WTC11 (cell line): ENCODE results near the gene ALG11. TPM values are rescaled to one million over a fixed set of nuclear protein-coding genes. Genes with fewer than 3 reads are reported as not detected.

Experiments
- ATAC-seq: fragments of 200-7000 bp; cut with Tn5 transposase; 2 replicates; pipeline ENCODE4 v1.10.0; 2021; ENCODE audit warnings: mild to moderate bottlenecking, moderate library complexity
- CTCF ChIA-PET: fragments of 300-600 bp; sonication (Branson Sonifier 250); formaldehyde crosslinking; loops from one replicate; lab custom pipeline; 2021; ENCODE audit warnings: antibody characterized with exemption; lab: Charles Lee
- POLR2A ChIA-PET: fragments of 350-600 bp; sonication (Branson Sonifier 250); formaldehyde crosslinking; loops from one replicate; lab custom pipeline; 2021; ENCODE audit warnings: antibody characterized with exemption; lab: Charles Lee
- DNase-seq: peaks from one replicate; pipeline ENCODE4 v3.0.0; 2021; ENCODE audit warnings: low spot score
- H3K27ac Mint-ChIP-seq: 2 replicates; pipeline ENCODE4 v1.8.0; 2021; ENCODE audit warnings: mixed read lengths
- H3K27me3 Mint-ChIP-seq: 2 replicates; pipeline ENCODE4 v1.8.0; 2021; ENCODE audit warnings: low read depth, mild to moderate bottlenecking, moderate library complexity, mixed read lengths
- H3K36me3 Mint-ChIP-seq: 2 replicates; pipeline ENCODE4 v1.8.0; 2021; ENCODE audit warnings: mixed read lengths
- H3K4me1 Mint-ChIP-seq: 2 replicates; pipeline ENCODE4 v1.8.0; 2022; ENCODE audit warnings: mixed read lengths
- H3K4me3 Mint-ChIP-seq: 2 replicates; pipeline ENCODE4 v1.8.0; 2021; ENCODE audit warnings: mild to moderate bottlenecking, moderate library complexity, mixed read lengths
- H3K9me3 Mint-ChIP-seq: 2 replicates; pipeline ENCODE4 v1.8.0; 2021; ENCODE audit warnings: mixed read lengths
- CBFB ChIP-seq: sonication (generic); formaldehyde crosslinking; IDR thresholded peaks from 2 replicates; pipeline ENCODE4 v1.8.1; 2022; ENCODE audit warnings: mild to moderate bottlenecking, low read depth, missing genetic modification reagents
- CREB1 ChIP-seq: sonication (generic); formaldehyde crosslinking; IDR thresholded peaks from 2 replicates; pipeline ENCODE4 v1.8.0; 2023; ENCODE audit warnings: mild to moderate bottlenecking, missing genetic modification reagents
- CREM ChIP-seq: sonication (generic); formaldehyde crosslinking; IDR thresholded peaks from 2 replicates; pipeline ENCODE4 v1.8.1; 2022; ENCODE audit warnings: mild to moderate bottlenecking, missing genetic modification reagents, moderate library complexity
- FOXP1 ChIP-seq: sonication (generic); formaldehyde crosslinking; IDR thresholded peaks from 2 replicates; pipeline ENCODE4 v1.8.0; 2022; ENCODE audit warnings: missing genetic modification reagents, mild to moderate bottlenecking, moderate library complexity, borderline replicate concordance
- NR1H2 ChIP-seq: sonication (generic); formaldehyde crosslinking; IDR thresholded peaks from 2 replicates; pipeline ENCODE4 v1.9.0; 2021; ENCODE audit warnings: mild to moderate bottlenecking, moderate library complexity, missing genetic modification reagents
- NR2C2 ChIP-seq: sonication (generic); formaldehyde crosslinking; IDR thresholded peaks from 2 replicates; pipeline ENCODE4 v1.8.0; 2022; ENCODE audit warnings: mild to moderate bottlenecking, missing genetic modification reagents
- RORB ChIP-seq: fragments of 250-450 bp; sonication (Bioruptor Pico); IDR thresholded peaks from 2 replicates; pipeline ENCODE4 v1.9.0; 2021; ENCODE audit warnings: mild to moderate bottlenecking
- SMAD4 ChIP-seq: sonication (generic); formaldehyde crosslinking; IDR thresholded peaks from 2 replicates; pipeline ENCODE4 v1.8.0; 2022; ENCODE audit warnings: mild to moderate bottlenecking, missing genetic modification reagents
- total RNA-seq: library from RNA; stranded (reverse); gene quantifications from 3 replicates; pipeline ENCODE4 v1.2.3, GENCODE V29; 2021
- TF ChIP-seq, protein P1 (sequence below): sonication (generic); formaldehyde crosslinking; IDR thresholded peaks from 2 replicates; pipeline ENCODE4 v1.8.0; 2023; ENCODE audit warnings: missing genetic modification reagents, mild to moderate bottlenecking, borderline replicate concordance
- TF ChIP-seq, protein P2 (sequence below): fragments of 250-450 bp; sonication (Bioruptor Pico); IDR thresholded peaks from 2 replicates; pipeline ENCODE4 v1.8.0; 2021; ENCODE audit warnings: mild to moderate bottlenecking
- TF ChIP-seq, protein P3 (sequence below): fragments of 250-450 bp; sonication (Bioruptor Pico); conservative IDR thresholded peaks from 2 replicates; pipeline ENCODE4 v1.9.0; 2021; ENCODE audit warnings: mild to moderate bottlenecking
- TF ChIP-seq, protein P4 (sequence below): fragments of 250-450 bp; sonication (Bioruptor Pico); IDR thresholded peaks from 2 replicates; pipeline ENCODE4 v1.9.0; 2021; ENCODE audit warnings: mild to moderate bottlenecking, borderline replicate concordance
- TF ChIP-seq, protein P5 (sequence below): sonication (generic); formaldehyde crosslinking; IDR thresholded peaks from 2 replicates; pipeline ENCODE4 v1.8.1; 2022; ENCODE audit warnings: low read depth, missing genetic modification reagents, borderline replicate concordance

Gene ALG11
- total RNA-seq, 1 experiment from 2014 or later, result 40.6 TPM

DNA sequence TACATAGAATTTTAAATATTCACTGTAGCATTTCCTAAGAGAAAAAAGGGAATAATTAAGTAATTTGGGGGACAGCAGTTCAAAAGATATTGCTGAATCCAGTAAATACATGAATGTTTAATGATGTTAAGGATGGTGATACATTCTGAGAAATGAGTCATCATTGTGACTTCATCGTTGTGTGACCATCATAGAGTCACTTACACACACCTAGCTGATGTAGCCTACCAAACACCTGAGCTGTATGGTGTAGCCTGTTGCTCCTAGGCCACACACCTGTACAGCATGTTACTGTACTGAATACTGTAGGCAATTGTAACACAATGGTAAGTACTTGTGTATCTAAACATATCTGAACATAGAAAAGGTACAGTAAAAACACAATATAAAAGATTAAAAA, 35.8 kb upstream of the ALG11 start (continued):
- TF ChIP-seq CBFB, result no peak

DNA sequence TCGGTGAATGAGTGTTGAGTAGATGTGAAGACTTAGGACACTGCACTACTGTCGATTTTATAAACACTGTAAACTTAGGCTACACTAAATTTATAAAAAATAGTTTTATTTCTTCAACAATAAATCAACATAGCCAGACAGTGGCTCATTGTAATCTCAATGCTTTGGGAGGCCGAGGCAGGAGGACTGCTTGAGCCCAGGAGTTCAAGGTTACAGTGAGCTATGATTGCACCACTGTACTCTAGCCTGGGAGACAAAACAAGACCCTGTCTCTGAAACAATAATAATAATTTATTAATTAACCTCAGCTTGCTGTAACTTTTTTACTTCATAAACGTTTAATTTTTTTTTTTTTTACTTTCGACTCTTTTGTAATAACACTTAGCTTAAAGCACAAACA, 35.3 kb upstream of the ALG11 start:
- peaks cover 12% of the 10 kb centered on the region for H3K4me1 Mint-ChIP-seq
- CTCF ChIA-PET, result interaction anchor here (0.7 to 1.0 kb wide), 2 partner anchors 23 to 151 kb away, joined by 4 read pairs; no protein-coding TSS in a partner anchor
- no peaks in the 10 kb centered on the region for H3K27me3 Mint-ChIP-seq
- H3K9me3 Mint-ChIP-seq, result no peaks in the 10 kb centered on the region
- no peaks in the 10 kb centered on the region for H3K36me3 Mint-ChIP-seq
- no peak for DNase-seq
- TF ChIP-seq, protein P1, sequence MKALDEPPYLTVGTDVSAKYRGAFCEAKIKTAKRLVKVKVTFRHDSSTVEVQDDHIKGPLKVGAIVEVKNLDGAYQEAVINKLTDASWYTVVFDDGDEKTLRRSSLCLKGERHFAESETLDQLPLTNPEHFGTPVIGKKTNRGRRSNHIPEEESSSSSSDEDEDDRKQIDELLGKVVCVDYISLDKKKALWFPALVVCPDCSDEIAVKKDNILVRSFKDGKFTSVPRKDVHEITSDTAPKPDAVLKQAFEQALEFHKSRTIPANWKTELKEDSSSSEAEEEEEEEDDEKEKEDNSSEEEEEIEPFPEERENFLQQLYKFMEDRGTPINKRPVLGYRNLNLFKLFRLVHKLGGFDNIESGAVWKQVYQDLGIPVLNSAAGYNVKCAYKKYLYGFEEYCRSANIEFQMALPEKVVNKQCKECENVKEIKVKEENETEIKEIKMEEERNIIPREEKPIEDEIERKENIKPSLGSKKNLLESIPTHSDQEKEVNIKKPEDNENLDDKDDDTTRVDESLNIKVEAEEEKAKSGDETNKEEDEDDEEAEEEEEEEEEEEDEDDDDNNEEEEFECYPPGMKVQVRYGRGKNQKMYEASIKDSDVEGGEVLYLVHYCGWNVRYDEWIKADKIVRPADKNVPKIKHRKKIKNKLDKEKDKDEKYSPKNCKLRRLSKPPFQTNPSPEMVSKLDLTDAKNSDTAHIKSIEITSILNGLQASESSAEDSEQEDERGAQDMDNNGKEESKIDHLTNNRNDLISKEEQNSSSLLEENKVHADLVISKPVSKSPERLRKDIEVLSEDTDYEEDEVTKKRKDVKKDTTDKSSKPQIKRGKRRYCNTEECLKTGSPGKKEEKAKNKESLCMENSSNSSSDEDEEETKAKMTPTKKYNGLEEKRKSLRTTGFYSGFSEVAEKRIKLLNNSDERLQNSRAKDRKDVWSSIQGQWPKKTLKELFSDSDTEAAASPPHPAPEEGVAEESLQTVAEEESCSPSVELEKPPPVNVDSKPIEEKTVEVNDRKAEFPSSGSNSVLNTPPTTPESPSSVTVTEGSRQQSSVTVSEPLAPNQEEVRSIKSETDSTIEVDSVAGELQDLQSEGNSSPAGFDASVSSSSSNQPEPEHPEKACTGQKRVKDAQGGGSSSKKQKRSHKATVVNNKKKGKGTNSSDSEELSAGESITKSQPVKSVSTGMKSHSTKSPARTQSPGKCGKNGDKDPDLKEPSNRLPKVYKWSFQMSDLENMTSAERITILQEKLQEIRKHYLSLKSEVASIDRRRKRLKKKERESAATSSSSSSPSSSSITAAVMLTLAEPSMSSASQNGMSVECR (CRISPR knock-in tag), result no peak
- TF ChIP-seq CREM (CRISPR knock-in tag) (no peak), NR1H2 (CRISPR knock-in tag) (no peak), RORB (CRISPR knock-in tag) (no peak), NR2C2 (CRISPR knock-in tag) (no peak), SMAD4 (CRISPR knock-in tag) (no peak), CREB1 (CRISPR knock-in tag) (no peak)
- TF ChIP-seq, protein P2, sequence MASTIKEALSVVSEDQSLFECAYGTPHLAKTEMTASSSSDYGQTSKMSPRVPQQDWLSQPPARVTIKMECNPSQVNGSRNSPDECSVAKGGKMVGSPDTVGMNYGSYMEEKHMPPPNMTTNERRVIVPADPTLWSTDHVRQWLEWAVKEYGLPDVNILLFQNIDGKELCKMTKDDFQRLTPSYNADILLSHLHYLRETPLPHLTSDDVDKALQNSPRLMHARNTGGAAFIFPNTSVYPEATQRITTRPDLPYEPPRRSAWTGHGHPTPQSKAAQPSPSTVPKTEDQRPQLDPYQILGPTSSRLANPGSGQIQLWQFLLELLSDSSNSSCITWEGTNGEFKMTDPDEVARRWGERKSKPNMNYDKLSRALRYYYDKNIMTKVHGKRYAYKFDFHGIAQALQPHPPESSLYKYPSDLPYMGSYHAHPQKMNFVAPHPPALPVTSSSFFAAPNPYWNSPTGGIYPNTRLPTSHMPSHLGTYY (CRISPR knock-in tag), result no peak
- TF ChIP-seq, protein P3, sequence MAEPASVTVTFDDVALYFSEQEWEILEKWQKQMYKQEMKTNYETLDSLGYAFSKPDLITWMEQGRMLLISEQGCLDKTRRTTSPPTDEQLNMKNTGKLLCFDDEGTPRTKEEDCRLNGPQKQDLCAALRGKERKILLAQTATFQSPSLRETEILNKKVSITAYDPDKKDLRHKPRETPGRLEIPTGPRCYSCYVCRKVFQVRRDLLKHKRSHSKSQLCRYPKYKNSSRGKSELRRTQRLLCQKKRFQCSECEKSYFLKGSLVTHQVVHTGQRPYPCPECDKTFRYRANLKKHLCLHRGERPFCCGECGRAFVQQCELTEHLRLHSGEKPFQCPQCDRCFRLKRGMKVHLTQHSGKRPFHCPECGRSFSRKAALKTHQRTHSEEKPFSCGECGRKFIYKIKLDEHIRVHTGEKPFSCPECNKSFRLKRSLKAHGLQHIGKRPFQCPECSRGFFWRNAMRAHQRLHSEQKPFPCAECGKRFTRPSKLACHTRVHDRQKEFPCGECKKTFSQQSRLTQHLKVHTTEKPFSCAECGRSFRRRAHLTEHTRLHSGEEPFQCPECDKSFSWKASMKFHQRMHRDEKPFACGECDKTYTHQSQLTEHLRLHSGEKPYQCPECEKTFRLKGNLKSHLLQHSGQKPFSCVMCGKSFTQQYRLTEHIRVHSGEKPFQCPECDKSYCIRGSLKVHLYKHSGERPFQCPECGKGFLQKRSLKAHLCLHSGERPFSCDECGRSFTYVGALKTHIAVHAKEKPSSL (CRISPR knock-in tag), result no peak
- TF ChIP-seq, protein P4, sequence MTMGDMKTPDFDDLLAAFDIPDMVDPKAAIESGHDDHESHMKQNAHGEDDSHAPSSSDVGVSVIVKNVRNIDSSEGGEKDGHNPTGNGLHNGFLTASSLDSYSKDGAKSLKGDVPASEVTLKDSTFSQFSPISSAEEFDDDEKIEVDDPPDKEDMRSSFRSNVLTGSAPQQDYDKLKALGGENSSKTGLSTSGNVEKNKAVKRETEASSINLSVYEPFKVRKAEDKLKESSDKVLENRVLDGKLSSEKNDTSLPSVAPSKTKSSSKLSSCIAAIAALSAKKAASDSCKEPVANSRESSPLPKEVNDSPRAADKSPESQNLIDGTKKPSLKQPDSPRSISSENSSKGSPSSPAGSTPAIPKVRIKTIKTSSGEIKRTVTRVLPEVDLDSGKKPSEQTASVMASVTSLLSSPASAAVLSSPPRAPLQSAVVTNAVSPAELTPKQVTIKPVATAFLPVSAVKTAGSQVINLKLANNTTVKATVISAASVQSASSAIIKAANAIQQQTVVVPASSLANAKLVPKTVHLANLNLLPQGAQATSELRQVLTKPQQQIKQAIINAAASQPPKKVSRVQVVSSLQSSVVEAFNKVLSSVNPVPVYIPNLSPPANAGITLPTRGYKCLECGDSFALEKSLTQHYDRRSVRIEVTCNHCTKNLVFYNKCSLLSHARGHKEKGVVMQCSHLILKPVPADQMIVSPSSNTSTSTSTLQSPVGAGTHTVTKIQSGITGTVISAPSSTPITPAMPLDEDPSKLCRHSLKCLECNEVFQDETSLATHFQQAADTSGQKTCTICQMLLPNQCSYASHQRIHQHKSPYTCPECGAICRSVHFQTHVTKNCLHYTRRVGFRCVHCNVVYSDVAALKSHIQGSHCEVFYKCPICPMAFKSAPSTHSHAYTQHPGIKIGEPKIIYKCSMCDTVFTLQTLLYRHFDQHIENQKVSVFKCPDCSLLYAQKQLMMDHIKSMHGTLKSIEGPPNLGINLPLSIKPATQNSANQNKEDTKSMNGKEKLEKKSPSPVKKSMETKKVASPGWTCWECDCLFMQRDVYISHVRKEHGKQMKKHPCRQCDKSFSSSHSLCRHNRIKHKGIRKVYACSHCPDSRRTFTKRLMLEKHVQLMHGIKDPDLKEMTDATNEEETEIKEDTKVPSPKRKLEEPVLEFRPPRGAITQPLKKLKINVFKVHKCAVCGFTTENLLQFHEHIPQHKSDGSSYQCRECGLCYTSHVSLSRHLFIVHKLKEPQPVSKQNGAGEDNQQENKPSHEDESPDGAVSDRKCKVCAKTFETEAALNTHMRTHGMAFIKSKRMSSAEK (CRISPR knock-in tag), result no peak
- ATAC-seq, result no peak
- H3K4me3 Mint-ChIP-seq, result no peak overlapping the region
- POLR2A ChIA-PET, result interaction anchor here (1.1 kb wide), 1 partner anchor 524 kb away, joined by 3 read pairs; the partner anchor contains the start of gene INTS6
- H3K27ac Mint-ChIP-seq, result no peak overlapping the region

DNA sequence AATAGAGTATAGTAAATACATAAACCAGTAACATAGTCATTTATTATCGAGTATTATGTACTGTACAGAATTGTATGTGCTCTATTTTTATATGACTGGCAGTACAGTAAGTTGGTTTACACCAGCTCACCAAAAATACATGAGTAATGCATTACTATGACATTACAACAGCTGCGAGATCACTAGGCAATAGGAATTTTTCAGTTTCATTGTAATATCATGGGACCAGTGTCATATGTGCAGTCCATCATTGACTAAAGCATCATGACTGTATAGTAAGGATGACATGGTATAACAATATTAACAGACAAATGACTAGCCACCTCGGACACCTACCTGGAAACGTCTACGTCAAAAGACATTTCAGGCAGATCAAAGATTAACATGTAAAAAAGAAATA, 34.6 kb upstream of the ALG11 start:
- CTCF ChIA-PET, result interaction anchor here (0.7 to 1.0 kb wide), 2 partner anchors 22 to 150 kb away, joined by 4 read pairs; no protein-coding TSS in a partner anchor
- peaks cover 12% of the 10 kb centered on the region for H3K4me1 Mint-ChIP-seq
- ATAC-seq, result no peak
- no peaks in the 10 kb centered on the region for H3K9me3 Mint-ChIP-seq
- no peaks in the 10 kb centered on the region for H3K27me3 Mint-ChIP-seq
- TF ChIP-seq FOXP1 (CRISPR knock-in tag), result no peak
- TF ChIP-seq, protein P5, sequence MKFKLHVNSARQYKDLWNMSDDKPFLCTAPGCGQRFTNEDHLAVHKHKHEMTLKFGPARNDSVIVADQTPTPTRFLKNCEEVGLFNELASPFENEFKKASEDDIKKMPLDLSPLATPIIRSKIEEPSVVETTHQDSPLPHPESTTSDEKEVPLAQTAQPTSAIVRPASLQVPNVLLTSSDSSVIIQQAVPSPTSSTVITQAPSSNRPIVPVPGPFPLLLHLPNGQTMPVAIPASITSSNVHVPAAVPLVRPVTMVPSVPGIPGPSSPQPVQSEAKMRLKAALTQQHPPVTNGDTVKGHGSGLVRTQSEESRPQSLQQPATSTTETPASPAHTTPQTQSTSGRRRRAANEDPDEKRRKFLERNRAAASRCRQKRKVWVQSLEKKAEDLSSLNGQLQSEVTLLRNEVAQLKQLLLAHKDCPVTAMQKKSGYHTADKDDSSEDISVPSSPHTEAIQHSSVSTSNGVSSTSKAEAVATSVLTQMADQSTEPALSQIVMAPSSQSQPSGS (CRISPR knock-in tag), result no peak
- POLR2A ChIA-PET, result interaction anchor here (1.1 kb wide), 1 partner anchor 524 kb away, joined by 3 read pairs; the partner anchor contains the start of gene INTS6
- no peak for DNase-seq
- no peak overlapping the region for H3K4me3 Mint-ChIP-seq
- no peak overlapping the region for H3K27ac Mint-ChIP-seq
- H3K36me3 Mint-ChIP-seq, result no peaks in the 10 kb centered on the region
